H9 (cell line): ENCODE results near the gene VPS16. TPM values are rescaled to one million over a fixed set of nuclear protein-coding genes. Genes with fewer than 3 reads are reported as not detected.

ENCODE experiments used
- DNase-seq: peaks from one replicate; pipeline ENCODE4 v3.0.0-alpha.2; 2017
- H2AFZ ChIP-seq: one replicate; pipeline ENCODE4 v1.6.1; 2013; ENCODE audit warnings: mild to moderate bottlenecking, low read length, control low read depth, moderate library complexity
- H2AK5ac ChIP-seq: 2 replicates; pipeline ENCODE4 v1.6.1; 2013; ENCODE audit warnings: low read length, control low read depth, mixed read lengths; ENCODE audit not compliant: insufficient read length
- H2BK120ac ChIP-seq: one replicate; pipeline ENCODE4 v1.6.1; 2013; ENCODE audit warnings: low read depth, mild to moderate bottlenecking, low read length, control low read depth, inconsistent platforms; ENCODE audit not compliant: poor library complexity, severe bottlenecking
- H2BK12ac ChIP-seq: 2 replicates; pipeline ENCODE4 v1.6.1; 2013; ENCODE audit warnings: low read length, control low read depth, mixed read lengths, low read depth; ENCODE audit not compliant: insufficient read length
- H2BK15ac ChIP-seq: 2 replicates; pipeline ENCODE4 v1.6.1; 2013; ENCODE audit warnings: low read depth, low read length, control low read depth
- H2BK20ac ChIP-seq: one replicate; pipeline ENCODE4 v1.6.1; 2013; ENCODE audit warnings: low read depth, mild to moderate bottlenecking, low read length, control low read depth, inconsistent platforms; ENCODE audit not compliant: poor library complexity, severe bottlenecking
- H2BK5ac ChIP-seq: 2 replicates; pipeline ENCODE4 v1.6.1; 2013; ENCODE audit warnings: low read length, control low read depth, mixed read lengths; ENCODE audit not compliant: insufficient read length
- H3K14ac ChIP-seq: 2 replicates; pipeline ENCODE4 v1.6.1; 2013; ENCODE audit warnings: low read length, control low read depth; ENCODE audit not compliant: insufficient read depth
- H3K18ac ChIP-seq: 2 replicates; pipeline ENCODE4 v1.6.1; 2013; ENCODE audit warnings: low read depth, mild to moderate bottlenecking, mixed read lengths, low read length, control low read depth; ENCODE audit not compliant: insufficient read length
- H3K23ac ChIP-seq: 2 replicates; pipeline ENCODE4 v1.6.1; 2013; ENCODE audit warnings: low read length, control low read depth, mixed read lengths, low read depth; ENCODE audit not compliant: insufficient read length
- H3K23me2 ChIP-seq: 2 replicates; pipeline ENCODE4 v1.6.1; 2013; ENCODE audit warnings: low read depth, mild to moderate bottlenecking, mixed read lengths, low read length, control low read depth; ENCODE audit not compliant: insufficient read length, poor library complexity, severe bottlenecking
- H3K27ac ChIP-seq: 2 replicates; pipeline ENCODE4 v1.5.1; 2013; ENCODE audit warnings: low read length, control low read depth, mixed read lengths, low read depth; ENCODE audit not compliant: insufficient read length
- H3K27me3 ChIP-seq: 2 replicates; pipeline ENCODE4 v1.6.1; 2013; ENCODE audit warnings: low read length, control low read depth, inconsistent platforms; ENCODE audit not compliant: insufficient read depth
- H3K4ac ChIP-seq: 2 replicates; pipeline ENCODE4 v1.6.1; 2013; ENCODE audit warnings: low read depth, mild to moderate bottlenecking, control low read depth, inconsistent platforms, low read length, moderate library complexity
- H3K4me1 ChIP-seq: 2 replicates; pipeline ENCODE4 v1.6.1; 2013; ENCODE audit warnings: low read length, control low read depth, inconsistent platforms; ENCODE audit not compliant: insufficient read depth
- H3K4me2 ChIP-seq: 2 replicates; pipeline ENCODE4 v1.6.1; 2013; ENCODE audit warnings: low read length, control low read depth, mixed read lengths; ENCODE audit not compliant: insufficient read length, insufficient read depth
- H3K56ac ChIP-seq: 2 replicates; pipeline ENCODE4 v1.6.1; 2013; ENCODE audit warnings: low read depth, mild to moderate bottlenecking, mixed read lengths, low read length, control low read depth; ENCODE audit not compliant: insufficient read length
- H3K79me1 ChIP-seq: 2 replicates; pipeline ENCODE4 v1.6.1; 2013; ENCODE audit warnings: low read depth, mild to moderate bottlenecking, moderate library complexity, low read length, control low read depth, inconsistent platforms; ENCODE audit not compliant: insufficient read depth, poor library complexity, severe bottlenecking
- H3K79me2 ChIP-seq: 2 replicates; pipeline ENCODE4 v1.6.1; 2013; ENCODE audit warnings: low read length, control low read depth, inconsistent platforms; ENCODE audit not compliant: insufficient read depth
- H3K9ac ChIP-seq: 2 replicates; pipeline ENCODE4 v1.6.1; 2013; ENCODE audit warnings: low read length, control low read depth, mixed read lengths; ENCODE audit not compliant: insufficient read length; ENCODE audit errors: extremely low read depth
- H3K9me3 ChIP-seq: one replicate; pipeline ENCODE4 v1.6.1; 2013; ENCODE audit warnings: low read depth, low read length, inconsistent platforms; ENCODE audit not compliant: control insufficient read depth
- H3T11ph ChIP-seq: one replicate; pipeline ENCODE4 v1.6.1; 2013; ENCODE audit warnings: mild to moderate bottlenecking, low read length, control low read depth, inconsistent platforms
- H4K20me1 ChIP-seq: one replicate; pipeline ENCODE4 v1.6.1; 2013; ENCODE audit not compliant: control insufficient read depth, insufficient read length, insufficient read depth
- H4K5ac ChIP-seq: 2 replicates; pipeline ENCODE4 v1.6.1; 2013; ENCODE audit warnings: low read depth, mild to moderate bottlenecking, mixed read lengths, low read length, control low read depth; ENCODE audit not compliant: insufficient read length
- H4K8ac ChIP-seq: replicated peaks from 2 replicates; pipeline ENCODE4 v1.6.1; 2013; ENCODE audit warnings: low read length, control low read depth, mixed read lengths, low read depth; ENCODE audit not compliant: insufficient read length
- H4K91ac ChIP-seq: 2 replicates; pipeline ENCODE4 v1.6.1; 2013; ENCODE audit warnings: low read depth, mild to moderate bottlenecking, moderate library complexity, mixed read lengths, low read length, control low read depth; ENCODE audit not compliant: insufficient read length
- H3K27ac Mint-ChIP-seq, 3 experiments: 2 replicates in 2 of 3; 3 replicates in 1 of 3; pipeline ENCODE4 v1.8.0; 2020 to 2021; ENCODE audit warnings: mixed read lengths in 3 of 3, mild to moderate bottlenecking in 1 of 3, moderate library complexity in 1 of 3
- H3K27me3 Mint-ChIP-seq: 2 replicates; pipeline ENCODE4 v1.8.0; 2021; ENCODE audit warnings: low read depth, mild to moderate bottlenecking, moderate library complexity, mixed read lengths
- H3K36me3 Mint-ChIP-seq, 3 experiments: 2 replicates in 2 of 3; 3 replicates in 1 of 3; pipeline ENCODE4 v1.8.0; 2020 to 2021; ENCODE audit warnings: low read depth in 3 of 3, mixed read lengths in 3 of 3; ENCODE audit not compliant: insufficient read depth in 1 of 3
- H3K4me1 Mint-ChIP-seq, 2 experiments: 2 replicates each; pipeline ENCODE4 v1.8.0; 2020; ENCODE audit warnings: mixed read lengths in 2 of 2
- H3K4me3 Mint-ChIP-seq, 2 experiments: 2 replicates in 1 of 2; 3 replicates in 1 of 2; pipeline ENCODE4 v1.8.0; 2020 to 2021; ENCODE audit warnings: mild to moderate bottlenecking in 2 of 2, mixed read lengths in 2 of 2, moderate library complexity in 1 of 2
- H3K9me3 Mint-ChIP-seq, 2 experiments: 2 replicates in 1 of 2; 3 replicates in 1 of 2; pipeline ENCODE4 v1.8.0; 2020; ENCODE audit warnings: mild to moderate bottlenecking in 2 of 2, mixed read lengths in 2 of 2, moderate library complexity in 1 of 2
- WGBS: extraction: QIAGEN DNeasy Blood & Tissue Kit; methylation state at CpG from one replicate; pipeline ENCODE4 v1.1.7; 2013; ENCODE audit warnings: missing lambda C conversion rate, low lambda C conversion rate, mixed read lengths; ENCODE audit not compliant: insufficient read length; ENCODE audit errors: extremely low coverage; 5-methylcytosine and 5-hydroxymethylcytosine counted together
- total RNA-seq: library from RNA; stranded (reverse); gene quantifications from 2 replicates; pipeline ENCODE4 v1.2.1, GENCODE V29; 2021
- TF ChIP-seq, protein P1 (sequence below): fragments of 200-600 bp; sonication (generic); conservative IDR thresholded peaks from 3 replicates; pipeline ENCODE4 v1.8.0; 2021; ENCODE audit warnings: antibody characterized with exemption, mild to moderate bottlenecking

VPS16 gene
- total RNA-seq, 1 experiment from 2014 or later, result 32.1 TPM

DNA sequence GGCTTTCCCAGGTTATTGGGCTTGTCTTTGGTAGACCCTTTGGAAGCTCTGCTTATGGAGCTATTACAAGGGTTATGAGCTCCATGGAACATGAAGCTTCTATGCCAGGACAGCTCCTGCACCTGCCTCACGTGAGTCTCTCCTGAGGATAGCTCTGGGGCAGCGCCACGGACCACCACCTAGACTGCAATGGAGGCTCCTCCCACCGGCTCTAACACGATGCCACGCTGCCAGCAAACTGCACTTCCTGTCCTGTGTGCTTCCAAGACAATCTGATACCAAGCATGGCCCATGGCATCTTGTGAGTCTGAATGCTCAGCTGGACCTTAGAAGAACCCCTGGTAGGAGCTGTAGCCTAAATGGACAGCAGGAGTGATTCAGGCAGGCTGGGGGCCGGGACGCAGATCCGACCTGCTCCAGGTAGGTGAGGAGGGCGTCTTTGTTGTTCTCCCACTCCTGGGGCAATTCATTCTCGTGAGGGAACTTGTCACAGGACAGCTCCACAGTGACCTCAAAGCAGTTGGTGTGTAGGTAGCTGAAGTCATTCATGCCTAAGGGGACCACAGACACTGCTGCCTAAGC, 45.6 kb upstream of the VPS16 start:
- H3K27me3 ChIP-seq, result no peaks in the 10 kb centered on the region
- H3K9me3 ChIP-seq, result no peaks in the 10 kb centered on the region
- Mint-ChIP-seq H3K4me3 (no peak overlapping the region), H3K27ac (no peak overlapping the region), H3K4me1 (peaks cover 13% of the 10 kb centered on the region in 2 experiments), H3K9me3 (peaks cover 0 to 3% of the 10 kb centered on the region in 2 experiments; a peak in 2 of 5 replicates), H3K36me3 (peaks cover 22 to 64% (median 38%) of the 10 kb centered on the region in 3 experiments), H3K27me3 (peaks cover 6% of the 10 kb centered on the region)
- no peaks in the 10 kb centered on the region for H3K23me2 ChIP-seq
- H4K20me1 ChIP-seq, result no peaks in the 10 kb centered on the region
- no peak overlapping the region for H3T11ph ChIP-seq
- no peak overlapping the region for H3K14ac ChIP-seq
- no peak for DNase-seq
- no peak overlapping the region for H2AFZ ChIP-seq
- H3K56ac ChIP-seq, result no peak overlapping the region
- H2BK20ac ChIP-seq, result no peak overlapping the region
- H4K91ac ChIP-seq, result no peak overlapping the region
- no peak overlapping the region for H3K4me2 ChIP-seq
- no peaks in the 10 kb centered on the region for H3K79me2 ChIP-seq
- no peak overlapping the region for H4K5ac ChIP-seq
- H3K79me1 ChIP-seq, result no peaks in the 10 kb centered on the region
- H2BK15ac ChIP-seq, result no peak overlapping the region
- H3K27ac ChIP-seq, result no peak overlapping the region
- no peak overlapping the region for H2BK5ac ChIP-seq
- no CpG with 5 or more reads among the region's 11 CpGs for WGBS
- no peaks in the 10 kb centered on the region; the same call in 1 of the 2 replicates for H3K4me1 ChIP-seq
- H3K23ac ChIP-seq, result no peak overlapping the region
- H2BK12ac ChIP-seq, result no peak overlapping the region
- no peak overlapping the region for H4K8ac ChIP-seq
- TF ChIP-seq, protein P1, sequence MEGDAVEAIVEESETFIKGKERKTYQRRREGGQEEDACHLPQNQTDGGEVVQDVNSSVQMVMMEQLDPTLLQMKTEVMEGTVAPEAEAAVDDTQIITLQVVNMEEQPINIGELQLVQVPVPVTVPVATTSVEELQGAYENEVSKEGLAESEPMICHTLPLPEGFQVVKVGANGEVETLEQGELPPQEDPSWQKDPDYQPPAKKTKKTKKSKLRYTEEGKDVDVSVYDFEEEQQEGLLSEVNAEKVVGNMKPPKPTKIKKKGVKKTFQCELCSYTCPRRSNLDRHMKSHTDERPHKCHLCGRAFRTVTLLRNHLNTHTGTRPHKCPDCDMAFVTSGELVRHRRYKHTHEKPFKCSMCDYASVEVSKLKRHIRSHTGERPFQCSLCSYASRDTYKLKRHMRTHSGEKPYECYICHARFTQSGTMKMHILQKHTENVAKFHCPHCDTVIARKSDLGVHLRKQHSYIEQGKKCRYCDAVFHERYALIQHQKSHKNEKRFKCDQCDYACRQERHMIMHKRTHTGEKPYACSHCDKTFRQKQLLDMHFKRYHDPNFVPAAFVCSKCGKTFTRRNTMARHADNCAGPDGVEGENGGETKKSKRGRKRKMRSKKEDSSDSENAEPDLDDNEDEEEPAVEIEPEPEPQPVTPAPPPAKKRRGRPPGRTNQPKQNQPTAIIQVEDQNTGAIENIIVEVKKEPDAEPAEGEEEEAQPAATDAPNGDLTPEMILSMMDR, result no peak
- H3K4ac ChIP-seq, result no peak overlapping the region
- no peak overlapping the region for H2AK5ac ChIP-seq
- H2BK120ac ChIP-seq, result no peak overlapping the region
- no peak overlapping the region for H3K9ac ChIP-seq
- H3K18ac ChIP-seq, result no peak overlapping the region
